B cell (primary cell): ENCODE data around the gene DGCR2. TPM values are rescaled to one million over a fixed set of nuclear protein-coding genes. Genes with fewer than 3 reads are reported as not detected.

Source experiments
- ATAC-seq: fragments of 200-7000 bp; cut with Tn5 transposase; one replicate; pipeline ENCODE4 v1.10.0; 2021; ENCODE audit warnings: low read depth, mild to moderate bottlenecking, moderate number of reproducible peaks, moderate library complexity
- CTCF ChIA-PET: fragments of 350-600 bp; sonication (Branson Sonifier 250); formaldehyde crosslinking; loops from one replicate; lab custom pipeline; 2021; ENCODE audit warnings: antibody characterized with exemption, inconsistent platforms; lab: Charles Lee
- POLR2A ChIA-PET: fragments of 350-600 bp; sonication (Branson Sonifier 250); formaldehyde crosslinking; loops from one replicate; lab custom pipeline; 2021; ENCODE audit warnings: antibody characterized with exemption; lab: Charles Lee
- DNase-seq: peaks from one replicate; pipeline ENCODE4 v3.0.0; 2013
- H2AFZ ChIP-seq: 2 replicates; pipeline ENCODE4 v1.6.1; 2012; ENCODE audit warnings: mild to moderate bottlenecking, low read depth, low read length; ENCODE audit not compliant: insufficient read depth, poor library complexity, severe bottlenecking
- H3K27ac ChIP-seq, 2 donors: 1 replicate in 1 of 2; 2 replicates in 1 of 2; pipeline ENCODE4 v1.5.1; 2012 to 2013; ENCODE audit warnings: low read length in 2 of 2, mild to moderate bottlenecking in 2 of 2, moderate library complexity in 1 of 2
- H3K27me3 ChIP-seq, 4 experiments: fragments of 200-600 bp in 1 of 4; sonication (generic) in 1 of 4; replicated peaks in 1 of 4; 1 replicate in 2 of 4; 2 replicates in 2 of 4; pipeline versions ENCODE4 v1.6.1 to v1.7.0; 2013 to 2016; ENCODE audit warnings: low read length in 3 of 4, mild to moderate bottlenecking in 2 of 4, mixed read lengths in 1 of 4, moderate library complexity in 1 of 4; ENCODE audit not compliant: insufficient read depth in 4 of 4, control insufficient read depth in 3 of 4; ENCODE audit errors: control extremely low read depth in 1 of 4
- H3K36me3 ChIP-seq, 2 experiments: replicated peaks in 1 of 2; 1 replicate in 1 of 2; 2 replicates in 1 of 2; pipeline versions ENCODE4 v1.6.1 to v1.7.1; 2013; ENCODE audit warnings: low read length in 1 of 2; ENCODE audit not compliant: insufficient read depth in 2 of 2, control insufficient read depth in 1 of 2; ENCODE audit errors: control extremely low read depth in 1 of 2, extremely low read depth in 1 of 2
- H3K4me1 ChIP-seq, 2 donors: fragments of 200-600 bp in 1 of 2; sonication (generic) in 1 of 2; 1 replicate in 1 of 2; 2 replicates in 1 of 2; pipeline versions ENCODE4 v1.5.1 to v1.6.1; 2013 to 2017; ENCODE audit warnings: low read length in 2 of 2; ENCODE audit not compliant: control insufficient read depth in 2 of 2, insufficient read depth in 2 of 2
- H3K4me2 ChIP-seq: replicated peaks from 2 replicates; pipeline ENCODE3; 2012; ENCODE audit warnings: mild to moderate bottlenecking, low read depth, low read length; ENCODE audit not compliant: poor library complexity, severe bottlenecking
- H3K4me3 ChIP-seq, 5 experiments: fragments of 200-600 bp in 1 of 5; sonication (generic) in 1 of 5; 1 replicate in 3 of 5; 2 replicates in 2 of 5; pipeline versions ENCODE4 v1.5.1 to v1.7.0; 2011 to 2016; ENCODE audit warnings: low read length in 4 of 5, mild to moderate bottlenecking in 4 of 5, low read depth in 2 of 5, control low read depth in 1 of 5, moderate library complexity in 1 of 5; ENCODE audit not compliant: insufficient read depth in 1 of 5; ENCODE audit errors: control extremely low read depth in 1 of 5, extremely low read depth in 1 of 5
- H3K79me2 ChIP-seq: fragments of 200-600 bp; sonication (generic); one replicate; pipeline ENCODE4 v1.6.0; 2016; ENCODE audit warnings: low read length; ENCODE audit not compliant: control insufficient read depth, insufficient read depth
- H3K9ac ChIP-seq: fragments of 200-600 bp; sonication (generic); 2 replicates; pipeline ENCODE4 v1.6.1; 2017; ENCODE audit warnings: mild to moderate bottlenecking, low read length, moderate library complexity
- H3K9me3 ChIP-seq, 3 donors: one replicate each; pipeline versions ENCODE4 v1.6.1 to v1.7.1; 2013; ENCODE audit warnings: low read length in 2 of 3; ENCODE audit not compliant: control insufficient read depth in 2 of 3, insufficient read depth in 1 of 3; ENCODE audit errors: control extremely low read depth in 1 of 3
- H4K20me1 ChIP-seq: 2 replicates; pipeline ENCODE4 v1.6.0; 2012; ENCODE audit warnings: mild to moderate bottlenecking, low read length; ENCODE audit not compliant: insufficient read depth, control insufficient read depth, poor library complexity, severe bottlenecking
- H3K27ac Mint-ChIP-seq: one replicate; pipeline ENCODE4 v1.8.0; 2021; ENCODE audit warnings: mixed read lengths
- H3K27me3 Mint-ChIP-seq: one replicate; pipeline ENCODE4 v1.8.0; 2021; ENCODE audit warnings: mixed read lengths
- H3K4me1 Mint-ChIP-seq: one replicate; pipeline ENCODE4 v1.8.0; 2021; ENCODE audit warnings: mixed read lengths
- H3K4me3 Mint-ChIP-seq: one replicate; pipeline ENCODE4 v1.8.0; 2021; ENCODE audit warnings: mixed read lengths
- H3K9me3 Mint-ChIP-seq: one replicate; pipeline ENCODE4 v1.8.0; 2022; ENCODE audit warnings: mixed read lengths; ENCODE audit not compliant: insufficient read depth
- EZH2 ChIP-seq: IDR thresholded peaks from 2 replicates; pipeline ENCODE4 v1.6.1; 2012; ENCODE audit warnings: borderline replicate concordance, low read depth, mild to moderate bottlenecking, moderate library complexity, low read length; ENCODE audit not compliant: insufficient read depth, poor library complexity, severe bottlenecking
- WGBS: methylation state at CpG from one replicate; pipeline ENCODE4 v1.1.5; 2013; ENCODE audit warnings: missing lambda C conversion rate; ENCODE audit not compliant: insufficient coverage; 5-methylcytosine and 5-hydroxymethylcytosine counted together
- intact Hi-C: fragments of 100-400 bp; cut with micrococcal nuclease; formaldehyde crosslinking; loops from one replicate; pipeline ENCODE4 v1.10.0; 2022
- polyA plus RNA-seq: library from polyadenylated mRNA; depleted of rRNA; stranded (reverse); fragments of >200 nt; gene quantifications from 2 replicates; pipeline ENCODE4 v1.2.3, GENCODE V29; 2012
- total RNA-seq, 2 donors: library from RNA; stranded (reverse); fragments of 120-200 nt in 1 of 2; gene quantifications; 1 replicate in 1 of 2; 2 replicates in 1 of 2; pipeline versions ENCODE4 v1.2.3 to v1.2.4, GENCODE V29; 2013 to 2022
- TF ChIP-seq, protein P1 (sequence below): fragments of 200-600 bp; IDR thresholded peaks from one replicate; pipeline ENCODE4 v1.8.0; 2022; ENCODE audit warnings: antibody characterized with exemption, mild to moderate bottlenecking

DGCR2 gene
- total and polyA plus RNA-seq, 2 donors (not counting 1 experiment from before 2014, with no cell fraction given): 28.8 to 49.5 TPM

DNA sequence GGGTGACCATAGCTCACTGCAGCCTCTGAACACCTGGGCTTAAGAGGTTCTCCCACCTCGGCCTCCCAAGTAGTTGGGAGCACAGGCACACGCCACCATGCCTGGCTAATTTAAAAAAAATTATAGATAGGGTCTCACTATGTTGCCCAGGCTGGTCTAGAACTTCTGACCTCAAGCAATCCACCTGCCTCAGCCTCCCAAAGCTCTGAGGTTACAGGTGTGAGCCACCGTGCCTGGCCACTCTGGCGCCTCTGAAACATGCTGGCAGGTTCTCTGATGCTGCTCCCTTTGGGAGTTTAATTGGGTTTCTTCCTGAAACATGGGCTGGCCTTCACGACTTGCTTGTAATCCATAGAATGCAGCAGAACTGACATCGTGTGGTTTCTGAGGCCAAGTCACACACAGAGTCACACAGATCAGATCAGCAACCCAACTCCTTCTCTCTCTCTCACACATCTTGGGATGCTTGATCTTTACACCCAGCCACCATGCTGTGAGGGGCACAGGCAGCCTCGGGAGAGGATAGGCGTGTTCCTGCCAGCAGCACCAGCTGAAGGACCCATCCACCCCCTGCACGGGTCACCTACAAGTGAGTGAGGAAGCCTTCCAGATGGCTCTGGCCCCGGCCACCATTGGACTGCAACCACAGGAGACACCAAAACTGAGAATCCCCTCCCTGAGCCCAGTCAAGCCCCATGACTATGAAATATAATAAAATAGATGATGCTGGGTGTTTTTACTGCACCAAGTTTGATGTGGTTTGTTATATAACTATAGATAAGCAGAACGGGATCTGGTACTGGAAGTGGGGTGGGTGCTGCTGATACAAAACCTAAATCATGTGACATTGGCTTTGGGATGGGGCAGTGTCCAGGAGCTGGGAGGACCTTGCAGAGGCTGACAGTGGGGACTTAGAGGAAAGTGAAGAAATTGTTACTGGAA is 31.0 kb upstream of the DGCR2 start:
- peaks cover 0 to 46% (median 17%) of the 10 kb centered on the region in 4 experiments for H3K27me3 ChIP-seq
- no peak overlapping the region for H3K9ac ChIP-seq
- no peaks in the 10 kb centered on the region for H3K36me3 ChIP-seq
- intact Hi-C loops: no loop called here
- H3K9me3 Mint-ChIP-seq: peaks cover 4% of the 10 kb centered on the region
- no peak overlapping the region for H3K27ac ChIP-seq
- H3K4me3 ChIP-seq: no peak overlapping the region
- WGBS: 53% methylated on average over 8 of the region's 11 CpGs
- ChIA-PET POLR2A (interaction anchor here (0.6 kb wide), 1 partner anchor 642 kb away, joined by 4 read pairs; no protein-coding TSS in a partner anchor), CTCF (interaction anchor here (0.8 kb wide), 1 partner anchor 8 kb away, joined by 3 read pairs; the partner anchor contains the start of gene ESS2)
- H3K4me1 ChIP-seq: peaks cover 13 to 16% of the 10 kb centered on the region in 2 donors
- peaks cover 0 to 16% (median 0%) of the 10 kb centered on the region in 3 donors for H3K9me3 ChIP-seq
- no peak overlapping the region for H3K4me2 ChIP-seq
- no peaks in the 10 kb centered on the region for H4K20me1 ChIP-seq
- peaks cover 35% of the 10 kb centered on the region for H3K27me3 Mint-ChIP-seq
- DNase-seq (no peak), ATAC-seq (no peak)
- TF ChIP-seq, protein P1, sequence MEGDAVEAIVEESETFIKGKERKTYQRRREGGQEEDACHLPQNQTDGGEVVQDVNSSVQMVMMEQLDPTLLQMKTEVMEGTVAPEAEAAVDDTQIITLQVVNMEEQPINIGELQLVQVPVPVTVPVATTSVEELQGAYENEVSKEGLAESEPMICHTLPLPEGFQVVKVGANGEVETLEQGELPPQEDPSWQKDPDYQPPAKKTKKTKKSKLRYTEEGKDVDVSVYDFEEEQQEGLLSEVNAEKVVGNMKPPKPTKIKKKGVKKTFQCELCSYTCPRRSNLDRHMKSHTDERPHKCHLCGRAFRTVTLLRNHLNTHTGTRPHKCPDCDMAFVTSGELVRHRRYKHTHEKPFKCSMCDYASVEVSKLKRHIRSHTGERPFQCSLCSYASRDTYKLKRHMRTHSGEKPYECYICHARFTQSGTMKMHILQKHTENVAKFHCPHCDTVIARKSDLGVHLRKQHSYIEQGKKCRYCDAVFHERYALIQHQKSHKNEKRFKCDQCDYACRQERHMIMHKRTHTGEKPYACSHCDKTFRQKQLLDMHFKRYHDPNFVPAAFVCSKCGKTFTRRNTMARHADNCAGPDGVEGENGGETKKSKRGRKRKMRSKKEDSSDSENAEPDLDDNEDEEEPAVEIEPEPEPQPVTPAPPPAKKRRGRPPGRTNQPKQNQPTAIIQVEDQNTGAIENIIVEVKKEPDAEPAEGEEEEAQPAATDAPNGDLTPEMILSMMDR: no peak
- no peak for TF ChIP-seq EZH2
- no peak overlapping the region for H3K4me3 Mint-ChIP-seq
- peaks cover 11% of the 10 kb centered on the region for H3K4me1 Mint-ChIP-seq
- no peak overlapping the region for H3K27ac Mint-ChIP-seq
- H2AFZ ChIP-seq: no peak overlapping the region
- no peaks in the 10 kb centered on the region for H3K79me2 ChIP-seq
